GM12891 (cell line): ENCODE data around the gene PEPD.

Source experiments
- POLR2A ChIP-seq: IDR thresholded peaks from 2 replicates; pipeline ENCODE4 v1.6.1; 2011; ENCODE audit warnings: low read depth, low read length, control low read depth
- POLR2AphosphoS5 ChIP-seq: IDR thresholded peaks from 2 replicates; pipeline ENCODE4 v1.6.1; 2011; ENCODE audit warnings: low read depth, low read length, control low read depth
- POU2F2 ChIP-seq: IDR thresholded peaks from 2 replicates; pipeline ENCODE4 v1.6.1; 2011; ENCODE audit warnings: low read depth, mild to moderate bottlenecking, control low read depth, low read length, moderate library complexity
- SPI1 ChIP-seq: IDR thresholded peaks from 2 replicates; pipeline ENCODE4 v1.6.1; 2011; ENCODE audit warnings: low read depth, low read length, control low read depth
- TAF1 ChIP-seq: IDR thresholded peaks from 2 replicates; pipeline ENCODE4 v1.6.1; 2011; ENCODE audit warnings: low read depth, low read length, control low read depth

DNA sequence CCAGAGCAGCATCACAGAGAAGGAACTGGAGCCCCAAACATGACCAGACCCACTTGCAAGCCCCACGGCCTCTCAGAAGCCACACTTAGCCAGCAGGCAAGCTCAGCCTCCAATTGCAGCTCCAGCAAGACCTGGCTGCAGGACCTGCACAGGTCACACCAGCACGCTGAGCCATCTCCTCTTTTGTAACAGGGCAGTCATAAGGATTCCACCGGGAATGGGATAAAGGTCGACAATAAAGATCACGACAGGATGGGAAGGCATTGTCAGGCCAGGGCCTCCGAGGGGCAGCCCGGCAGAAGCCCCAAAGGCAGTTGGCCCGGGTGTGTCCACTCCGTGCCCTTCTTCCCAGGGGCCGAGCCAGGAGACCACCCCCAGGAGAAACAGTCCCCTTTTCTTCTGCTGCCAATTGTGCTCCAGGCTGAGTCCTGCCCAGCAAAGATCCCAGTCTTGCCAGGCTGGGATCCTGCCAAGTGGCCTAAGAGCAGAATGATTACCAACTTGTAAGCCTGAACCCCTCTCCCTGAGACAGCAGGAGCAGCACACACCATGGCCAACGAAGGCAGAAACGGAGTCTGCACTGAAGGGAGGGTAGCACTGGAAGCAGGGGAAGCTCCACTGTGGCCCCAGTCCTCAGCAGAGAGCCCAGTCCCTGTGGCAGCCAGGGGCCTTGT, 12.5 kb downstream of the PEPD start:
- no peak for TF ChIP-seq POLR2A
- TF ChIP-seq TAF1 = no peak
- no peak for TF ChIP-seq SPI1
- no peak for TF ChIP-seq POLR2AphosphoS5
- no peak for TF ChIP-seq POU2F2
